CD4-positive, CD25-positive, alpha-beta regulatory T cell (primary cell): ENCODE data around the gene TGM4. TPM values are rescaled to one million over a fixed set of nuclear protein-coding genes. Genes with fewer than 3 reads are reported as not detected.

Experiments used
- ATAC-seq, 2 donors: fragments of 150-1000 bp; cut with Tn5 transposase; one replicate each; pipeline ENCODE4 v1.10.0; 2021; ENCODE audit warnings: low read depth in 2 of 2, moderate number of reproducible peaks in 2 of 2, moderate library complexity in 1 of 2
- DNase-seq, 3 donors: peaks; one replicate each; pipeline versions ENCODE4 v3.0.0 to v3.0.0-alpha.2; 2012 to 2022; ENCODE audit warnings: mixed read lengths in 1 of 3
- H3K27ac ChIP-seq: one replicate; pipeline ENCODE4 v1.7.0; 2013; ENCODE audit warnings: mild to moderate bottlenecking, low read length; ENCODE audit not compliant: insufficient read depth, poor library complexity, severe bottlenecking
- H3K27me3 ChIP-seq: one replicate; pipeline ENCODE4 v1.7.0; 2013; ENCODE audit warnings: low read length; ENCODE audit not compliant: control insufficient read depth, insufficient read depth
- H3K36me3 ChIP-seq: one replicate; pipeline ENCODE4 v1.7.0; 2013; ENCODE audit warnings: mild to moderate bottlenecking, low read length, moderate library complexity; ENCODE audit not compliant: control insufficient read depth, insufficient read depth
- H3K4me1 ChIP-seq: 2 replicates; pipeline ENCODE4 v1.7.0; 2013; ENCODE audit warnings: mild to moderate bottlenecking, low read length; ENCODE audit not compliant: insufficient read depth, control insufficient read depth, poor library complexity, severe bottlenecking
- H3K4me3 ChIP-seq: one replicate; pipeline ENCODE4 v1.7.0; 2013; ENCODE audit warnings: low read depth, mild to moderate bottlenecking, low read length, moderate library complexity
- H3K9me3 ChIP-seq, 2 experiments: 1 replicate in 1 of 2; 2 replicates in 1 of 2; pipeline ENCODE4 v1.7.0; 2013; ENCODE audit warnings: low read length in 2 of 2, mild to moderate bottlenecking in 1 of 2, moderate library complexity in 1 of 2; ENCODE audit not compliant: control insufficient read depth in 2 of 2
- H3K27ac Mint-ChIP-seq, 3 donors: one replicate each; pipeline ENCODE4 v1.8.0; 2020 to 2022; ENCODE audit warnings: mild to moderate bottlenecking in 3 of 3, mixed read lengths in 3 of 3, moderate library complexity in 2 of 3
- H3K27me3 Mint-ChIP-seq: one replicate; pipeline ENCODE4 v1.8.0; 2022; ENCODE audit warnings: mild to moderate bottlenecking, mixed read lengths
- H3K36me3 Mint-ChIP-seq: one replicate; pipeline ENCODE4 v1.8.0; 2020; ENCODE audit warnings: mixed read lengths
- H3K4me1 Mint-ChIP-seq, 4 donors: one replicate each; pipeline ENCODE4 v1.8.0; 2020 to 2022; ENCODE audit warnings: mixed read lengths in 4 of 4, mild to moderate bottlenecking in 1 of 4
- H3K4me3 Mint-ChIP-seq, 4 donors: one replicate each; pipeline ENCODE4 v1.8.0; 2020 to 2022; ENCODE audit warnings: mild to moderate bottlenecking in 4 of 4, mixed read lengths in 4 of 4, moderate library complexity in 3 of 4
- H3K9me3 Mint-ChIP-seq, 7 donors: one replicate each; pipeline ENCODE4 v1.8.0; 2020 to 2022; ENCODE audit warnings: mixed read lengths in 7 of 7, mild to moderate bottlenecking in 3 of 7, moderate library complexity in 2 of 7
- polyA plus RNA-seq, 4 donors: library from polyadenylated mRNA; unstranded; fragments of 300-500 nt; fragmentation: Illumina TruSeq; gene quantifications; one replicate each; pipeline ENCODE4 v1.2.3, GENCODE V29; 2021
- total RNA-seq: library from RNA; stranded (reverse); gene quantifications from one replicate; pipeline ENCODE4 v1.2.3, GENCODE V29; 2022

Gene TGM4
- total and polyA plus RNA-seq, 5 donors from 2014 or later, result 0.06 to 0.14 (median 0.07) TPM; not detected in 2

DNA sequence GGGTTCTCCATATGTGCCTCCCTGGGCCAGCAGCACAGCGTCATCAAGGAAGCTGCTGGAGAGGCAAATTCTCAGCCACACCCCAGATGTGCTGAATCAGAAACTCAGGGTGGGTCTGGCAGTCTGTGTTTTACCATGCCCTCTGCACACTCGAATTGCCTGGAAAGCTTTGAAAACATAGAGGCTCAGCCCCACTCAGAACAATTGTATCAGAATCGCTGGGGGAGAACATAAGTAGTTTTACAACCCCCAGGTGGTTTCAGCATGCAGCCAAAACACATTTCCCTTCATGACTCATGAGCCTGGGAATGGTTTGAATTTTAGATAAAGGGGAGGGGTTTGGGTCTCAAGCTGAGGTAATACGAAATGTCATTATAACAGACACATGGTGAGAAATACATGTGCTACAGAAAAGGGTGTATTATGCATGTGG lies 9.6 kb downstream of the TGM4 start:
- H3K36me3 Mint-ChIP-seq, result no peaks in the 10 kb centered on the region
- Histone ChIP-seq H3K27me3 (no peaks in the 10 kb centered on the region), H3K4me1 (no peaks in the 10 kb centered on the region), H3K4me3 (no peak overlapping the region), H3K27ac (no peak overlapping the region), H3K9me3 (no peaks in the 10 kb centered on the region), H3K36me3 (no peaks in the 10 kb centered on the region)
- H3K4me3 Mint-ChIP-seq, result no peak overlapping the region
- H3K4me1 Mint-ChIP-seq, result no peaks in the 10 kb centered on the region
- DNase-seq, result no peak
- H3K27me3 Mint-ChIP-seq, result peaks cover 6% of the 10 kb centered on the region
- H3K27ac Mint-ChIP-seq, result no peak overlapping the region
- no peak for ATAC-seq
- no peaks in the 10 kb centered on the region for H3K9me3 Mint-ChIP-seq

DNA sequence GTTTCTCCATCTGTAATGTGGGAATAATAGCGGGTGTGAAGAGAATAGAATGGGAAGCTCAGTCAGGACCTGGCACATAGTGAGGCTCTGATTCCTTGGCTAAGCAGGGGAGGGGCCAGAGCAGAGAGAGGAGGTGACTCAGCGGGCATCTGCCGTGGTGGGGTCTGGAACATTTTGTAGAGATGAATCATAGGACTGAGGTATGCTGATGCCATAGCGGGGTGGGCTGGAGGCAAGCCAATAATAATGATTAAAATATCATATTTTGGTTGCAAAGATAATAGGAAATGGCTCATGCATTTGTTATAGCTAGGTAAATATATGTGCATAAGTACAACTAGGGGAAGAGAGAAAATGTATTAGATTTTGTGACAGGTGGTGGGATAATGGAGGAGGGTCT lies 11.2 kb downstream of the TGM4 start:
- H3K36me3 ChIP-seq, result no peaks in the 10 kb centered on the region
- H3K9me3 ChIP-seq, result no peaks in the 10 kb centered on the region
- Mint-ChIP-seq H3K27ac (no peak overlapping the region), H3K9me3 (no peaks in the 10 kb centered on the region), H3K27me3 (peaks cover 14% of the 10 kb centered on the region), H3K4me3 (no peak overlapping the region), H3K4me1 (no peaks in the 10 kb centered on the region), H3K36me3 (no peaks in the 10 kb centered on the region)
- no peak overlapping the region for H3K4me3 ChIP-seq
- no peaks in the 10 kb centered on the region for H3K27me3 ChIP-seq
- DNase-seq (no peak), ATAC-seq (no peak)
- H3K4me1 ChIP-seq, result no peaks in the 10 kb centered on the region
- H3K27ac ChIP-seq, result no peak overlapping the region

DNA sequence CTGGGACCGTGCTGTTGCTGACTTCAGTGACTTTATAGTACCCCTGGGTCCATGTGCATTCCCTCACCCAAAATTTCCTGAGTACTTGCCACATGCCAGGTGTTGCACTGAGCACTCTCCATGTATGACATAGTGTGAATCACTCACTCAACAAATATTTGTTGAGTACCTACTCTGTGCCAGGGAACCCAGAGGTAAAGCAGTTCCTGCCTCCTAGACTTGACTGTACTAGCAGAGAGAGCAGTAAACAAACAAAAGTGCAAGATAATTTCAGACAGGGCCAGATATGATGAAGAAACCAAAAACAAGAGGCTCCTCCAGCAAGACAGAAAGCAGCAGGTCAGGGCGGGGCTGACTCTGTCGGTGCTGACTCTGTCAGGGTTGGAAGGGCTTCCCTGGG lies 12.2 kb downstream of the TGM4 start:
- Mint-ChIP-seq H3K4me1 (peaks cover 0 to 3% (median 0%) of the 10 kb centered on the region in 4 donors), H3K36me3 (no peaks in the 10 kb centered on the region), H3K27ac (no peak overlapping the region), H3K9me3 (no peaks in the 10 kb centered on the region), H3K27me3 (peaks cover 15% of the 10 kb centered on the region), H3K4me3 (no peak overlapping the region)
- no peaks in the 10 kb centered on the region for H3K4me1 ChIP-seq
- H3K27ac ChIP-seq, result no peak overlapping the region
- DNase-seq, result no peak
- ATAC-seq, result no peak
- no peaks in the 10 kb centered on the region for H3K36me3 ChIP-seq
- H3K4me3 ChIP-seq, result no peak overlapping the region
- no peaks in the 10 kb centered on the region for H3K9me3 ChIP-seq
- no peaks in the 10 kb centered on the region for H3K27me3 ChIP-seq

DNA sequence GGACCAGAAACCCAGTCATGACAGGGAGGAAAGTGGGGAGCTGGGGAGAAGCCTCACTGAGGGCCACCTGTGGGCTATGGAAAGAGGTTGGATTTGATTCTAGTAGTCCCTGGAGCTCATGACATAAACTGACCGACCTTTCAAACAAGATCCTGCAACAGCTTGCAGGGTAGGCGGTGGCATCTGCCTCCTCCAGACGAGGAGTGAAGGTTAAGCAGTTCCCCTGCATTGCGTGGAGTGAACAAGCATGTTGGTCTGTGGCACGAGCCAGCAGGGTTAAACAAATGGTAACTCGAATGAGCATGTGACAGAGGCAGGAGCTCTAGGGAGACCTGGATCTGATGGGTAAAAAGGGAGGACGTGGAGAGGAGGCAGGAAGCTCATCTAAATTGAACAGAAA lies 12.7 kb downstream of the TGM4 start:
- H3K27me3 Mint-ChIP-seq, result peaks cover 14% of the 10 kb centered on the region

DNA sequence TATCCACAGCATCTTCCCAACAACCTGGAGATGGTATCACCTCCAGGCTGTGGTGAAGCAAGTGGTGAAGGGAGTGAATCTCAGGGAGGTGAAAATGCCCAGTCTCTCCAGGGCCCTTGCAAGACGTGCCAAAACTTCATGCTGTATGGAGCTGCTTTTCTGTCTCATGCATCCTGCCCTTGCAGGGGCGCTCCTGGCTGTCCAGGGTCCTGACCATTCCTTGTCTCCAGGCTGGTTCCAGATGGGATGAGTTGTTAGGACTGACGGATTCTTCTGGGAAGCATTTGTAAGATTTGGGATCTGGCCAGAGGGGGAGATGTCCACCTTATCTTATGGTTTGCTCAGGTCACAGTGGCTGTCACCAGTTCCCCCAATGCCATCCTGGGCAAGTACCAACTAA lies 15.8 kb downstream of the TGM4 start:
- Mint-ChIP-seq H3K27me3 (peaks cover 14% of the 10 kb centered on the region), H3K27ac (no peak overlapping the region), H3K4me1 (peaks cover 0 to 3% (median 0%) of the 10 kb centered on the region in 4 donors), H3K4me3 (no peak overlapping the region), H3K36me3 (no peaks in the 10 kb centered on the region), H3K9me3 (no peaks in the 10 kb centered on the region)
- Histone ChIP-seq H3K4me3 (no peak overlapping the region), H3K36me3 (no peaks in the 10 kb centered on the region), H3K27me3 (no peaks in the 10 kb centered on the region), H3K9me3 (no peaks in the 10 kb centered on the region), H3K4me1 (no peaks in the 10 kb centered on the region), H3K27ac (no peak overlapping the region)
- ATAC-seq, result no peak
- DNase-seq, result no peak

More for the DNA sequence above, 12.7 kb downstream of the TGM4 start:
- Histone ChIP-seq H3K27ac (no peak overlapping the region), H3K36me3 (no peaks in the 10 kb centered on the region), H3K4me3 (no peak overlapping the region), H3K27me3 (no peaks in the 10 kb centered on the region), H3K4me1 (no peaks in the 10 kb centered on the region), H3K9me3 (no peaks in the 10 kb centered on the region)
- Mint-ChIP-seq H3K27ac (no peak overlapping the region), H3K4me1 (peaks cover 0 to 3% (median 0%) of the 10 kb centered on the region in 4 donors), H3K36me3 (no peaks in the 10 kb centered on the region), H3K4me3 (no peak overlapping the region), H3K9me3 (no peaks in the 10 kb centered on the region)
- DNase-seq (no peak), ATAC-seq (no peak)

DNA sequence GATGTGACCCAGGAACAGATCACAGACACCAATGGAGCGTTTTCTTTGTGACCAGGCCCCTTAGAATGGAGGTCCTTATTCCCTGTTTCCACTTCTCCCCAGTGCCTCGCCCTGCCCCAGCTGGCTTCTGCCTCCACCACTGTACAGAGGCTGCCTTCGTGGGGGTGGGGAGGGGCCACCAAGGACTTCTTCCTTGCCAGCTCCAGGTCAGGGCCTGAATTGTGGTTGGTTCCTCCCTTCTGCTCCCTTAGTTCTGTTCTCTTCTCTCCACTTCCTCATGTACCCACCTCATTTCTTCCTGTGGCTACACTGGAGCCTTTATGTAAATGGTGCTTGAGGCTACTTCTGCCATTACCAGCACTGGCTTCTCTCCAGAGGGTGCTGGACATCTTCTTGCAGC lies 16.4 kb downstream of the TGM4 start:
- Mint-ChIP-seq H3K4me1 (peaks cover 0 to 3% (median 0%) of the 10 kb centered on the region in 4 donors), H3K27me3 (peaks cover 14% of the 10 kb centered on the region), H3K9me3 (no peaks in the 10 kb centered on the region), H3K27ac (no peak overlapping the region), H3K4me3 (no peak overlapping the region), H3K36me3 (no peaks in the 10 kb centered on the region)
- Histone ChIP-seq H3K4me3 (no peak overlapping the region), H3K27ac (no peak overlapping the region), H3K36me3 (no peaks in the 10 kb centered on the region), H3K9me3 (no peaks in the 10 kb centered on the region), H3K27me3 (no peaks in the 10 kb centered on the region), H3K4me1 (no peaks in the 10 kb centered on the region)
- ATAC-seq, result no peak
- DNase-seq, result no peak

DNA sequence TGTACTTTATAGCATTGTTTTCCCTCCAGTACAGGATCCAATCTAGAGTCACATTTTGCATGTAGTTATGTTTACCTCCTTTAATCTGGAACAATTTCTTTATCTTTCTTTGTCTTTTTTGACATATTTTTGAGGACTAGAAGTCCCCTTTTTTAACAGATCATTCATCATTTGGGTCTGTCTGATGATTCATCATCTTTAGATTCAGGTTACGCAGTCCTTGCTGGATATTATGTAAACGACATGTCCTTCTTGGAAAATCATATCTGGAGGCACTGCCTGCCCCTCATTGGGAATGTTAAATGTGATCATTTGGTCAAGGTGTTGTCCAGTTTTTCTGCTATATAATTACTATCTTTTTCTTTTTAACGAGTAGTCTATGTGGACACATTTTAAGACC lies 18.3 kb downstream of the TGM4 start:
- ATAC-seq (no peak), DNase-seq (no peak)
- Histone ChIP-seq H3K4me1 (no peaks in the 10 kb centered on the region), H3K4me3 (no peak overlapping the region), H3K36me3 (no peaks in the 10 kb centered on the region), H3K27ac (no peak overlapping the region), H3K27me3 (no peaks in the 10 kb centered on the region), H3K9me3 (no peaks in the 10 kb centered on the region)
- Mint-ChIP-seq H3K9me3 (no peaks in the 10 kb centered on the region), H3K4me3 (no peak overlapping the region), H3K27ac (no peak overlapping the region), H3K4me1 (peaks cover 0 to 3% (median 0%) of the 10 kb centered on the region in 4 donors), H3K36me3 (no peaks in the 10 kb centered on the region), H3K27me3 (peaks cover 16% of the 10 kb centered on the region)

DNA sequence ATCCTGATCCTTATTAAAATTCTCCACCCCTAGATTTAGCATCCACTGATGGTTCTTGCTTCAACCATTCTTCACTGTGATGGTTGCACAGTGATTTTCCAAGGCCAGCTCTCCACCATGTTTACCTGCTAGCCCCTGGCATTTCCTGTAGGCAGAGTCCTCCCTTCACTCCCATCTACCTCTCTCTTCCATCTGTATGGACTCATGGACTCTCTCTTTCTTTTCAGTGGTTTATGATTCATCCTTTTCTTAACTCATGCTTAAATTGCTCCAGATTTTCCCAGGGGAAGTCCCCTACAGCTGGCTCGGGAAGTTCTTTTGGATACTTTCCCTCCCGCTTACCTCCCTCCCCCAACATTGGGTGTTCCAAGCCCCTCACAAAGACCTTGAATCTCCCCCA lies 18.7 kb downstream of the TGM4 start:
- peaks cover 20% of the 10 kb centered on the region for H3K27me3 Mint-ChIP-seq
- Histone ChIP-seq H3K27me3 (no peaks in the 10 kb centered on the region), H3K36me3 (no peaks in the 10 kb centered on the region), H3K27ac (no peak overlapping the region), H3K4me1 (no peaks in the 10 kb centered on the region), H3K4me3 (no peak overlapping the region), H3K9me3 (no peaks in the 10 kb centered on the region)
- no peaks in the 10 kb centered on the region for H3K9me3 Mint-ChIP-seq
- DNase-seq, result no peak
- H3K27ac Mint-ChIP-seq, result no peak overlapping the region
- H3K4me1 Mint-ChIP-seq, result peaks cover 0 to 3% (median 0%) of the 10 kb centered on the region in 4 donors
- no peaks in the 10 kb centered on the region for H3K36me3 Mint-ChIP-seq
- no peak for ATAC-seq
- no peak overlapping the region for H3K4me3 Mint-ChIP-seq
